DMS153 treated with DMSO at 0.1 percent for 48 hours (cell line): ENCODE measurements around the gene CCL17.

Source experiments
- DNase-seq: peaks from one replicate; lab custom pipeline; 2025; ENCODE audit not compliant: unreplicated experiment; lab: John Stamatoyannopoulos, UW

CCL17 gene

DNA sequence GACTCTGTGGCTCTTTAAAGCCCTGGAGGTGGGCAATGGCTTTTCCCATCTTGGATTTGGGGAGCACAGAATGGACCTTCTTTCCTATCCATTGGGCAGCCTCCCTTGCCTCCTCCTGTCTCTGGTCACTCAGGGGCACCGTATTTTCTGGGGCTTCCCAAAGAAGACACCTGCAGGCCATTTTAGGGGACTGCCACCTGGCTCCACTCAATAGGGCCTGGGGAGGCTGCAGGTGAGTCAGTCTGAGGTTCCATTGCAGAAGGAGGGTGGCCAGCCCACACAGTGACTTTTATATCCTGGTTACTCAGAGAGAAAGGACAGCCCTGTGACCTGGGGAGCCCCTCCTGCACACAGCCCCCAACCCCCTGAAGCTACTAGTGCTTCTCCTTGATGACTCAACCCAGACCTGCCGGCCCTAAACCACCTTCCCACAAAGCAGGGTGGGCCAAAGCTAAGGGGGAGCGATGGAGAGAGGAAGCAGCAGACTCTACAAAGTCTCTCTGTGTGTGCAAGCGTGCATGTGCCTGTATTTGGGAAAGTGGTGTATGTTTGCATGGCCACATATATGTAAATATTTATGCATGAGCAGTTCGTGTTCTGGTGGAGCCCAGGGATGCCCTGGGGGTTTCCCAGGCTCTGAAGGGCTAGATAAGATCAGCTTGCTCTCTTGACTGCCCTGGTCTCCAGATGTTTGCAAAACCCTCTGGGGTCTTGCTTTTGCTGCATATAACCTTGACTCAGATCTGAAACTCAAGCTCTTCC lies 27.3 kb upstream of the CCL17 start:
- DNase-seq, result no peak

DNA sequence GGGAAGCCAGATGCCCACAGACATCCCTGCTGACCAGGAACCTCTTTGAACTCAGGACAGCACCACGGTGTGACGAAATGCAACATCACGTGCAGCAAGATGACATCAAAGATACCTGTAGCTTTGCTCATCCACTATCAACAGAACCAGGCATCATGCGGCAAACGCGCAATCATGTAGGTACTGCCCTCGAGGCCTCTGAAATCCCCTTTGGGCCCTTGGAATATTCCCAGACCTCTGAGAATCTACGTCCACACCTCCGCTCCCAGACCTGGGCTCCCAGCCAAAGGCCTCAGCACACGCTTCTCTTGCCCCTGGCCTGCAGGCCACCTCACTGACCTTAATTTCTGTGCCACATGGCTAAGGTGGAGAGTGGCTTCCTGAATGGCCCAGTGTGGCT lies 25.0 kb upstream of the CCL17 start:
- no peak for DNase-seq

DNA sequence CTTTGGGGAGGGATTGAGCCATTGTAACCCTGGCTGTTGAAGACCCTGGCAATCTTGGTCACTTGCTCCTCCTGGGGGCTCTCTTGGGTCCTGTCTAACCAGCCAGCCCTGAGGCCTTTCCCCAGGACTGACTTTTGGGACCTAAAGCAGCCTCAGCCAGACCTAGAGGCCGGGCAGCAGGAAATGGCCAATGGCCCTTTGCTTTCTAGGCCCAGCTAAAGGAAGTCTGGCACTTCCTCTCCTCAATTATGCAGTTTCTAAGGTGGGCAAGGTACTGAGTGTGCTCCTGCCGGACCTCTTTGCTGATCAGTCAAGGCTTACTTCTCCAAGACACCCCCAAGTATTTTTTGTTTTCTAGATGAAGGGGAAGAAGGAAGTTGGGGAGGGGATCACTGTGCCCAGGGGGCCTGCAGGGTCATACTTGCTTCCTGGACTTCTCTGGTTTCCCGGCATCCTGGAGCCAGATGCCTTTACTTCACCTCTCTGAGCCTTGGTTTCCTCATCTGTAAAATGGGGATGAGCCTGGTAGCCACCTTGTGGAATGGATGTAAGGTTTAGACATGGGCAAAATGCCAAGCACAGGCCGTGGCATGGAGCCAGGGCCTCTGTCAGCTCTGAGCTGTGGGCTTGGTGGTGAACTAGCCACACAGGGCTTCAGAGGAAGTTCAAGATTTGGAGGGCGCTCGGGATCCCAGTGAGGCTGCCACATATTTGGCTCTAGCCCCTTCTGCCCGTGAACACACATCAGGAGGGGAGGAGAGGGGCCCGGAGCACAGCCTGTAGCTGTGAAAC lies 23.7 kb upstream of the CCL17 start:
- DNase-seq, result no peak

DNA sequence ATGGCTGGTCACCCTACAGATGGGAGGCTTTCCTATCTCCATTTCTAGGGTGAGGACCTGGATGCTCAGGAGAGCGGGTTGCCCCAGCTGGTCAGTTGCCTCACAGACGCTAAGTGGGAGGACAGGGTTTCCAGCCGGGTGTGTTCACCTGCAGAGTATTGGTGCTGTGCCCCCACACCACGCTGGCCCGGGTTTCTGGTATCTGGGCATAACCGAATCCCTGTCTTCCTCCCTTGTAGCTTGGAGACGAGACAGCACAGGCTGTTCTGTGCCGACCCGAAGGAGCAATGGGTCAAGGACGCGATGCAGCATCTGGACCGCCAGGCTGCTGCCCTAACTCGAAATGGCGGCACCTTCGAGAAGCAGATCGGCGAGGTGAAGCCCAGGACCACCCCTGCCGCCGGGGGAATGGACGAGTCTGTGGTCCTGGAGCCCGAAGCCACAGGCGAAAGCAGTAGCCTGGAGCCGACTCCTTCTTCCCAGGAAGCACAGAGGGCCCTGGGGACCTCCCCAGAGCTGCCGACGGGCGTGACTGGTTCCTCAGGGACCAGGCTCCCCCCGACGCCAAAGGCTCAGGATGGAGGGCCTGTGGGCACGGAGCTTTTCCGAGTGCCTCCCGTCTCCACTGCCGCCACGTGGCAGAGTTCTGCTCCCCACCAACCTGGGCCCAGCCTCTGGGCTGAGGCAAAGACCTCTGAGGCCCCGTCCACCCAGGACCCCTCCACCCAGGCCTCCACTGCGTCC lies 22.6 kb upstream of the CCL17 start:
- no peak for DNase-seq

DNA sequence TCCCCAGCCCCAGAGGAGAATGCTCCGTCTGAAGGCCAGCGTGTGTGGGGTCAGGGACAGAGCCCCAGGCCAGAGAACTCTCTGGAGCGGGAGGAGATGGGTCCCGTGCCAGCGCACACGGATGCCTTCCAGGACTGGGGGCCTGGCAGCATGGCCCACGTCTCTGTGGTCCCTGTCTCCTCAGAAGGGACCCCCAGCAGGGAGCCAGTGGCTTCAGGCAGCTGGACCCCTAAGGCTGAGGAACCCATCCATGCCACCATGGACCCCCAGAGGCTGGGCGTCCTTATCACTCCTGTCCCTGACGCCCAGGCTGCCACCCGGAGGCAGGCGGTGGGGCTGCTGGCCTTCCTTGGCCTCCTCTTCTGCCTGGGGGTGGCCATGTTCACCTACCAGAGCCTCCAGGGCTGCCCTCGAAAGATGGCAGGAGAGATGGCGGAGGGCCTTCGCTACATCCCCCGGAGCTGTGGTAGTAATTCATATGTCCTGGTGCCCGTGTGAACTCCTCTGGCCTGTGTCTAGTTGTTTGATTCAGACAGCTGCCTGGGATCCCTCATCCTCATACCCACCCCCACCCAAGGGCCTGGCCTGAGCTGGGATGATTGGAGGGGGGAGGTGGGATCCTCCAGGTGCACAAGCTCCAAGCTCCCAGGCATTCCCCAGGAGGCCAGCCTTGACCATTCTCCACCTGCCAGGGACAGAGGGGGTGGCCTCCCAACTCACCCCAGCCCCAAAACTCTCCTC lies 21.9 kb upstream of the CCL17 start:
- DNase-seq, result no peak

DNA sequence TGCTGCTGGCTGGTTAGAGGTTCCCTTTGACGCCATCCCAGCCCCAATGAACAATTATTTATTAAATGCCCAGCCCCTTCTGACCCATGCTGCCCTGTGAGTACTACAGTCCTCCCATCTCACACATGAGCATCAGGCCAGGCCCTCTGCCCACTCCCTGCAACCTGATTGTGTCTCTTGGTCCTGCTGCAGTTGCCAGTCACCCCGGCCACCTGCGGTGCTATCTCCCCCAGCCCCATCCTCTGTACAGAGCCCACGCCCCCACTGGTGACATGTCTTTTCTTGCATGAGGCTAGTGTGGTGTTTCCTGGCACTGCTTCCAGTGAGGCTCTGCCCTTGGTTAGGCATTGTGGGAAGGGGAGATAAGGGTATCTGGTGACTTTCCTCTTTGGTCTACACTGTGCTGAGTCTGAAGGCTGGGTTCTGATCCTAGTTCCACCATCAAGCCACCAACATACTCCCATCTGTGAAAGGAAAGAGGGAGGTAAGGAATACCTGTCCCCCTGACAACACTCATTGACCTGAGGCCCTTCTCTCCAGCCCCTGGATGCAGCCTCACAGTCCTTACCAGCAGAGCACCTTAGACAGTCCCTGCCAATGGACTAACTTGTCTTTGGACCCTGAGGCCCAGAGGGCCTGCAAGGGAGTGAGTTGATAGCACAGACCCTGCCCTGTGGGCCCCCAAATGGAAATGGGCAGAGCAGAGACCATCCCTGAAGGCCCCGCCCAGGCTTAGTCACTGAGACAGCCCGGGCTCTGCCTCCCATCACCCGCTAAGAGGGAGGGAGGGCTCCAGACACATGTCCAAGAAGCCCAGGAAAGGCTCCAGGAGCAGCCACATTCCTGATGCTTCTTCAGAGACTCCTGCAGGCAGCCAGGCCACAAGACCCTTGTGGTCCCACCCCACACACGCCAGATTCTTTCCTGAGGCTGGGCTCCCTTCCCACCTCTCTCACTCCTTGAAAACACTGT lies 21.0 kb upstream of the CCL17 start:
- no peak for DNase-seq

DNA sequence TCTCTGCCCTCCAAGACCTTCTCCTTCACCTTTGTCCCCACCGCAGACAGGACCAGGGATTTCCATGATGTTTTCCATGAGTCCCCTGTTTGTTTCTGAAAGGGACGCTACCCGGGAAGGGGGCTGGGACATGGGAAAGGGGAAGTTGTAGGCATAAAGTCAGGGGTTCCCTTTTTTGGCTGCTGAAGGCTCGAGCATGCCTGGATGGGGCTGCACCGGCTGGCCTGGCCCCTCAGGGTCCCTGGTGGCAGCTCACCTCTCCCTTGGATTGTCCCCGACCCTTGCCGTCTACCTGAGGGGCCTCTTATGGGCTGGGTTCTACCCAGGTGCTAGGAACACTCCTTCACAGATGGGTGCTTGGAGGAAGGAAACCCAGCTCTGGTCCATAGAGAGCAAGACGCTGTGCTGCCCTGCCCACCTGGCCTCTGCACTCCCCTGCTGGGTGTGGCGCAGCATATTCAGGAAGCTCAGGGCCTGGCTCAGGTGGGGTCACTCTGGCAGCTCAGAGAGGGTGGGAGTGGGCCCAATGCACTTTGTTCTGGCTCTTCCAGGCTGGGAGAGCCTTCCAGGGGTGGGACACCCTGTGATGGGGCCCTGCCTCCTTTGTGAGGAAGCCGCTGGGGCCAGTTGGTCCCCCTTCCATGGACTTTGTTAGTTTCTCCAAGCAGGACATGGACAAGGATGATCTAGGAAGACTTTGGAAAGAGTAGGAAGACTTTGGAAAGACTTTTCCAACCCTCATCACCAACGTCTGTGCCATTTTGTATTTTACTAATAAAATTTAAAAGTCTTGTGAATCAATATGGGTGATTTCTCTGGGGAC lies 20.1 kb upstream of the CCL17 start:
- DNase-seq, result no peak

DNA sequence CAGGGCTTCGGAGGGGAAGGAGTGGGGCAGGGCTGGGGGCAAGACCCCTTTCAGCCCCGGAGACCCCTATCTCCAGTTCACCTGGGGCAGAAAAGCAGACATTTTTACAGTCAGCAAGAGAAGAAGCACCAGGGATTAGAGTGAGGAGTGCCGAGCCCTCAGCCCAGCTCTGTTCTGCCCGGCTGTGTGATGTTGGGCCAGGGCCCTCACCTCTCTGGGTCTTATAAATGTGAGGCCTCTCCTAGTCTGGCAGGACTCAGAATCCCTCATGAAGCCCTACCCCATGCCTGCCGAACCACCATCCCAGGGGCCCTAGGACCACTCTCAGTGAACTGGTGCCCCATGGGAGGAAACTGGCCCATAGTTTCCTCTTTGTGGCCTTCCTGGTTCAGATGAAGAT lies 19.5 kb upstream of the CCL17 start:
- DNase-seq, result no peak

DNA sequence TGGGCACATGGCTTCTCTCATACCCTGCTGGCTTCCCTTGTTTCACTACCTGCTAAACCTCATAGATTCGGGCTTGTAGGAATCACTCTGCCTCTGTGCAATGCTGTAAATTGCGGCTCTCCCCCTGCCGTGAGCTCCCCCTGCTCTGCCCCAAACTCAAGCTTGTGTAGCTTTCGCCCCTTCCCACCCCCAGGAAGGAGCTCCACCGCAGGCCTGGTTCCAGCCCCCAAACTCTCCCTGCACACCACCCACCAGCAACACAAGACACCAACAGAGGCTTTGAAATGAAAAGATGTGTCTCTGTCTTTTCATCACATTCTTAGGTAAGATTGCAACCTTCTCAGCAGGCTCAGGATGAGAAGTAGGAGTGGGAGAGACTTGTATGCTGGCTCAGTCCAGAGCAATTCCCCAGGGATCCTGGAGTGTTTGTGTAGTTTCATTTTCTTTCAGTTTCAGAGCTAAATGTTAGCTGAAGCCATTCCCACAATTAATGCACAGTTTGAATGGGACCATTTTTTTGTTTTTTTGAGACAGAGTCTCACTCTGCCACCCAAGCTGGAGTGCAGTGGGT lies 18.1 kb upstream of the CCL17 start:
- DNase-seq, result no peak

DNA sequence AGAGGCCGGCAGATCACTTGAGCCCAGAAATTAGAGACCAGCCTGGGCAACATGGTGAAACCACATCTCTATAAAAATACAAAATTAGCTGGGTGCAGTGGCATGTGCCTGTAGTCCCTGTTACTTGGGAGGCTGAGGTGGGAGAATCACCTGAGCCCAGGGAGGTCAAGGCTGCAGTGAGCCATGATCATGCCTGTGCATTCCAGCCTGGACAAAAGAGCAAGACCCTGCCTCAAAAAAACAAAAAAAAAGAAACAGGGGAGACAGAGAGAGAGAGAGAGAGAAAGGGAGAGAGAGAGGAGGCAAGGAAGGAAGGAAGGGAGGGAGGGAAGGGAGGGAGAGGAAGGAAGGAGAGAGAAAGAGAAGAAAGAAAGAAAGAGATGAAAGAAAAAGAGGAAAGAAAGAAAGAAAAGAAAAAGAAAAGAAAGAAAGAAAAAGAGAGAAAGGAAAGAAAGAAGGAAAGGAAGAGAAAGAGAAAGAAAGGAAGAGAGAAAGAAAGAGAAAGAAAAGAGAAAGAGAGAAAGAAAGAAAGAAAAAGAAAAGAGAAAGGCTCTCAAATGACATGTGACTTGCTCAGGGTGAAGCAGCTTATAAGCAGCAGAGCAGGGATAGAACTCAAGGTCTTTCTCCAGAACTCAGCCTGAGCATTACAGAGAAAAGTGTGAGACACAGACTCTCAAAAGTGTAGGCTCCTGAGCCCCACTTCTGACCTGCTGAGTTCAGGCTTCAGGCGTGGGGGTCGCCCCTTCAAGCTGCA lies 16.8 kb upstream of the CCL17 start:
- DNase-seq, result no peak

DNA sequence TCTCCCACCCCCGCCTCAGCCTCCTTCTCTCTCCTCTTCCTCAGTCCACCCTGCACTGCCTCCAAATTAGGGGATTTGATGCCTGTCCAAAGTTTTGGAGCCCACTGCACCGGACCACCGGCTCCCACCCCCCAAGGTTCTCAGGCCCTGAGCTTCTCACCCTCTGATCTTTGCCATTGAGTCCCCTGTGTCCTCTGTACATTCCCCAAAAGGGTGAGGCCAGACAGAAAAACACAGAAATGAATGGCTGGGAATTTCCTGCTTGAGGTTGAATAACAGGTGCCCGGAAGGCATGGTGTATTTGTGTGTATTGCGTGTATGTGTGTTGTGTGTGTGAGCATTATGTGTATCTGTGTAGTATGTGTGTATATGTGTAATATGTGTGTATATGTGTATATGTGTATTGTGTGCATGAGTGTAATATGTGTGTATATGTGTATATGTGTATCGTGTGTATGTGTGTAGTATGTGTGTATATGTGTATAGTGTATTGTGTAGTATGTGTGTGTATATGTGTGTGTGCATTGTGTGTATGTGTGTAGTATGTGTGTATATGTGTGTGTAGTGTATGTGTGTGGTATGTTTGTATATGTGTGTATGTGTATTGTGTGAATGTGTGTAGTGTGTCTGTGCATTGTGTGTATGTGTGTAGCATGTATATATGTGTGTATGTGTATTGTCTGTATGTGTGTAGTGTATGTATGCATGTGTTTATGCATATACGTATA lies 16.0 kb upstream of the CCL17 start:
- DNase-seq, result no peak

DNA sequence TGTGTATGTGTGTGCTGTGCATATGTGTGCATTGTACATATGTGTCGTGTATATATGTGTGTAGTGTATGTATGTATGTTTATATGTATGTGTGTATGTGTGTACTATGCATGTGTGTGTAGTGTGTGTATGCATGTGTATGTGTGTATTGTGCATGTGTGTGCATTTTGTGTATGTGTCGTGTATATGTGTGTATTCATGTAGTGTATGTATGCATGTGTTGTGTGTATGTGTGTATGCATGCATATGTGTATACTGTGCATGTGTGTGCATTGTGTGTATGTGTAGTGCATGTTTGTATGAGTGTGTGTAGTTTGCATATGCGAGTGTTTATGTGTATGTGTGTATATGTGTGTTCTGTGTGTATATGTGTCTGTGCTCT lies 15.5 kb upstream of the CCL17 start:
- no peak for DNase-seq

DNA sequence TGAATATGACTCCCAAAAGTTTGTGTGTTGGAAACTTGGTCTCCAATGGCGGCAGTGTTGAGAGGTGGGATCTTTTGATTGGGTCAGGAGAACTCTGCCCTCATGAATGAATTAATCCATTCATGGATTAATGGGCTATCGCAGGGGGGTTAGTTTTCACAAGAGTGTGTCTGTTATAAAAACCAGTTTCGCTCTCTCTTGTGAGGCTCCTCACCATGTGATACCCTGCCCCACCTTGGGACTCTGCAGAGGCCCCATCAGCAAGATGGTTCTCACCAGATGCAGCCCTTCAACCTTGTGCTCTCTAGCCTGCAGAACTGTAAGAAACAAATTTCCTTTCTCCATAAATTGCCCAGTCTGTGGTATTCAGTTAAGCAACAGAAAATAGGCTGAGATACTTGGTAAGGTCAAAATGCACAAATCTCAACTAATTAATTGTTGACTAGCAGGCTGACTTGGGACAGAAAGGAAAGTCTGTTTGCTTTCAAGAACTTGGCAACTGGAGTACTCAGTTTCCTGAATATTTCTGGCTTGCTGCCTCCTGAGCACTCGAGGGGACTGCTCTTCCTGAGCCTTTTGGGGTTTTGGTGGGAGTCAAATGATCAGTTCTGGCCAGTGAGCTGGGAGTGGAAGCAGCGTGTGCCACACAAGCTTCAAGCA lies 13.8 kb upstream of the CCL17 start:
- no peak for DNase-seq

DNA sequence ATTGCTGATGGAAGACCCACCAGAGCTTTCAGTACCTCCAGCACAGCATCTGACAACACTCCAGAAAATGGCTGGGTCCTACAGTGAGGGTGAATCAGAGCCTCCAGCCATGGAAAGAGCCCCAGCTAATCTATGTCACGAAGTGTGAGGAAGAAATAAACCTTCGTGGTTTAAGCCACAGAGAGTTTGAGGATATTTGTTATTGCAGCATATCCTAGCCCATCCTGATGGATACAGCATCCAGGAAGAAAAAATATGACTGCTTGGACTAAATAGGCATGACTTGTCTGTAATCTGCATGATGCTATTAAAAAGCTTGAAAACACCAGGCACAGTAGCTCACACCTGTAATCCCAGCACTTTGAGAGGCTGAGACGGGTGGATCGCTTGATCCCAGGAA lies 13.3 kb upstream of the CCL17 start:
- no peak for DNase-seq

DNA sequence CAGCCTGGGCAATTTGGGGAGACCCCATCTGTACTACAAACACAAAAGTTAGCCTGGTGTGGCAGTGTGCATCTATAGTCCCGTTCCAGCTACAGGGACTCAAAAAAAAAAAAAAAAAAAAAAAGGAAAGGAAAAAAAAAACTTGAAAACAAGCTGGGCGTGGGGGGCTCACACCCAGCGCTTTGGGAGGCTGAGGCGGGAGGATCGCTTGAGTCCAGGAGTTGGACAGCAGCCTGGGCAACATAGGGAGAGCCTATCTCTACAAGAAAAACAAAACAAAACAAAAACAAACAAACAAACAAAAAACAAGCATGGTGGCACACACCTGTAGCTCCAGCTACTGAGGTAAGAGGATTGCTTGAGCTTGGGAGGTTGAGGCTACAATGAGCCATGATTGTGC lies 12.9 kb upstream of the CCL17 start:
- no peak for DNase-seq

DNA sequence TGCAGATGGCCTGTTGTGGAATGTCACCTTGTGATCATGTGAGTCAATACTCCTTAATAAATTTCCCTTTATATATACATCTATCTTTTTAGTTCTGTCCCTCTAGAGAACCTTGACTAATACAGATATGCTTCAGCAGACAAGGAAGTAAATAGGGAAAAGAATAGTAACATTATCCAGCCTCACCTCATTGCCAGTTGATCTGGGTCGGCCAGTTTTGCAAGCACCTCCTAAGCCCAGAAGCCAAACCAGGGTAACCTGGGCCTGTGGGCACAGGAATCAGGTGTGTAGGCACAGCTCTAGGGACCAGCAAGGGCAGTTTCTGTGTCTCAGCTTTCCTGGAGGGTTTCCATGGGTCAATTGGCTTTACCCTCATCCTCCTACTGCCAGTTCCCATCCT lies 11.9 kb upstream of the CCL17 start:
- DNase-seq, result no peak

DNA sequence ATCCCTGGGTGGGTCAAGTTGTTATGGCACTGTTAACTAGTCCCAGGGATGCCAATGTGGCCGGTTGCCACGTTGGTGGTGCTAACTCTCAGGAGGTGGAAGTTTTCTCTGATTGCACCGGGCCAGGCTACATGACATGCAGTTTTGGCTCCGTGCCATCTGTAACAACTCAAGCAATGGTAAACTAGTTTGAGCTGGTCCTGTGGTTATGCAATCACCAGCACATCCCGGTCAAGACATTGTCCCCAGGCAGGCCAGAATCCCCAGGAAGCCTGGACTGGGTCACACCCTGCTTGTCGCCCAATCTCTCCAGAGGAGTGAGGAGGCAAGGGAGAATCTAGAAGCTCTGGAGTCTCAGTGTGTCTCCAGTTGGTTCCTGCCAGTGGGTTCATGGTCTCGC lies 10.1 kb upstream of the CCL17 start:
- DNase-seq, result no peak
